NT2/D1 (cell line): ENCODE results near the gene MYZAP.

Experiments used
- DNase-seq: peaks from one replicate; pipeline ENCODE4 v3.0.0-alpha.2; 2011; ENCODE audit warnings: low read depth, low spot score
- H3K27me3 ChIP-seq: 2 replicates; pipeline ENCODE4 v1.6.0; 2011; ENCODE audit warnings: mild to moderate bottlenecking; ENCODE audit not compliant: insufficient read length, insufficient read depth
- H3K36me3 ChIP-seq: 2 replicates; pipeline ENCODE4 v1.6.1; 2011; ENCODE audit warnings: mild to moderate bottlenecking, low read length, mixed read lengths; ENCODE audit not compliant: insufficient read depth, insufficient read length
- H3K4me1 ChIP-seq: 2 replicates; pipeline ENCODE4 v1.5.1; 2011; ENCODE audit not compliant: insufficient read depth, insufficient read length
- H3K4me3 ChIP-seq: 2 replicates; pipeline ENCODE4 v1.5.1; 2011; ENCODE audit warnings: low read depth; ENCODE audit not compliant: insufficient read length
- H3K9ac ChIP-seq: 2 replicates; pipeline ENCODE4 v1.6.0; 2011; ENCODE audit warnings: low read depth; ENCODE audit not compliant: insufficient read length
- H3K9me3 ChIP-seq: 2 replicates; pipeline ENCODE4 v1.5.1; 2011; ENCODE audit warnings: mild to moderate bottlenecking, low read length; ENCODE audit not compliant: insufficient read depth
- SUZ12 ChIP-seq: IDR thresholded peaks from 2 replicates; pipeline ENCODE4 v1.6.1; 2011; ENCODE audit not compliant: insufficient read length, insufficient read depth; ENCODE audit errors: extremely low read depth
- YY1 ChIP-seq: IDR thresholded peaks from 2 replicates; pipeline ENCODE4 v1.6.1; 2011; ENCODE audit not compliant: insufficient read length, insufficient read depth
- ZNF274 ChIP-seq: IDR thresholded peaks from 2 replicates; pipeline ENCODE4 v1.6.1; 2011; ENCODE audit warnings: mild to moderate bottlenecking, low read depth, low read length

MYZAP gene

DNA sequence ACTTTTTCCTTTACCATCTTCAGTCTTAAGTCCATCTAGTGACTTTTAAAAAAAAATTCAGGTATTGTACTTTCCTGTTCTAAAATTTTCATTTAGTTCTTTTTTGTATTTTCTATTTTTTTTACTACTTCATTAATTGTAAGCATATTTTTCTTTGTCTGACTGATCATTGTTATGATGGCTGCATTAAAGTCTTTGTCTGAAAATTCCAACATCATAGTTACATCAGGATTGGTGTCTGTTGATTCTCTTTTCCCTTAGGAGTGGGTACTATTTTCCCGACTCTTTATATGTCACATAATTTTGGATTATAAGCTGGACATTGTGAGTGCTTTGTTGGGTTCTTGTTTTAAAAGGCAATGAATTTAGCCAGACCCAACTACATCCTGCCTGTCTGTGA lies 79.9 kb downstream of the MYZAP start:
- no peak for DNase-seq
- TF ChIP-seq YY1 (no peak), SUZ12 (no peak), ZNF274 (no peak)
- no peaks in the 10 kb centered on the region for H3K27me3 ChIP-seq
- no peak overlapping the region for H3K9ac ChIP-seq
- no peaks in the 10 kb centered on the region for H3K36me3 ChIP-seq
- no peak overlapping the region for H3K4me3 ChIP-seq
- no peaks in the 10 kb centered on the region for H3K4me1 ChIP-seq
- no peaks in the 10 kb centered on the region for H3K9me3 ChIP-seq

DNA sequence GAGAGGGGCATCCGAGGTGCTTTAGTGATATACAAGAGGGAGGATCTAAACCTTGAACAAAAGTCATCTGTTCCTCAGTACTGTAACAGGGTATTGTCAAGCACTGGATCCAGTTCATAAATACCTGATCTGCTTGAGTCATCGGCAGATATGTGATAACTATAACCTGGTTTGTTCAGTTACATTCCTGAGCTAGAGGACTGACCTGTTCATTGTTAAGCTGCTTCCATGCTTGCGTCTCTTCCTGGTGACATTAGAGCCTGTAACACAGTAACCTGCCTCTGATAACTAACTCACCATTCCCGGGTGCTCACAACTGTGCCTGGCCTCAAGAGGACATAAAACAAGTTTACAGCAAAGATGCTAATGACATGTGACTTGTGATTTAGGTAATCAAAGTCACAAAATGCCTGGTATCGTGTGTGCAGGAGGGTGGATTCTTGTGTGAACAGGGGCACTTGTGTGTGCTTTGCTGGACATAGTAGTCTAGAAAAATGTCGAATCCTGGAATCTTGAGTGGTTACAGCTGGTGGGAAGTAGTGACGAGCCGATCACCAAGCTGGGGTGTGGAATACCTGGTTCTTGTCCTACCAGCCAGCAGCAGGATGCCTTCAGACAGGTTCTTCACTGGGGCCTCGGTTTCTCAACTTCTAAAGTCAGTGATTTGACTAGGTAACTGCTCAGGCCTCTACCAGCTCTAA lies 83.9 kb downstream of the MYZAP start:
- no peak for DNase-seq
- no peak overlapping the region for H3K9ac ChIP-seq

DNA sequence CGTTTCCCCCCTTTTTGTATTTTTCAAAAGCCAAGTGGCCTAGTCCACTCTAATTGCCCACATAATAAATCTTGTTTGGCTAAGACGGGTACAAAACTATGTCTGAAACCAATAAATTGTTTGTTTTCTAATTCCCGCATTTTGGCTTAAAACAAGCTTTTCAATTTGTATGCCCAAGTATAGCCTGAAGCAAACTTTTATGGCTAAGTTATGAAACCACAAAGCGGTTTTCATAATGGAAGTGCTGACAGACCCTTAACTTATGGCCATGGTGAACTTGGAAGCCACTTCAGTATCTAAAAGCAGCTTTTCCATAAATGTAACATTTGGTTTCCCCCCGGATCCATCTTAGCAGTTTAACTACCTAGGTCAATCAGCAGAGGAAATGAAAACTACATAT lies 84.9 kb downstream of the MYZAP start:
- Histone ChIP-seq H3K9me3 (no peaks in the 10 kb centered on the region), H3K4me1 (no peaks in the 10 kb centered on the region), H3K9ac (no peak overlapping the region), H3K27me3 (no peaks in the 10 kb centered on the region), H3K4me3 (no peak overlapping the region), H3K36me3 (no peaks in the 10 kb centered on the region)
- DNase-seq: no peak
- TF ChIP-seq YY1 (no peak), SUZ12 (no peak), ZNF274 (no peak)

More for the DNA sequence above, 83.9 kb downstream of the MYZAP start:
- no peaks in the 10 kb centered on the region for H3K4me1 ChIP-seq
- H3K36me3 ChIP-seq: no peaks in the 10 kb centered on the region
- H3K9me3 ChIP-seq: no peaks in the 10 kb centered on the region
- no peaks in the 10 kb centered on the region for H3K27me3 ChIP-seq
- TF ChIP-seq ZNF274: no peak
- no peak for TF ChIP-seq YY1
- H3K4me3 ChIP-seq: no peak overlapping the region

DNA sequence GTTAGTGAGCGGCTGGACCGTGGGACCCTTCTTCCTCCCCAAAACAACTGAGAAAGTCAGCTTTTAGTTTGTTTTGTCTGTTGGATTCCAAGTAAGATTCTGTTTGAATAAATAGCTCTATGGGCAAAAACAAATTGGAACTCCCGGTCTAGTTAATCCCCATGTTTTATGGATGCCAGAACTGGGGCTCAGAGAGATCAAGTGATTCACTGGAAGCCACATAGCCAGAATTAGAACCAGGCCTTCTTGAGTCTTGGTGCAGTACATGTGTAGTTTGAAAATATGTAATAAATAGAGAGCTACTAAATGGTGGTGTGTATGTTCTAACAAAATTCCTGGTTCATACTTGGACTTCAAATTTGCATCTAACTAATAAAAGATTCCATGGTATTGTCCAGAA lies 85.5 kb downstream of the MYZAP start:
- no peak for TF ChIP-seq ZNF274
- no peak for TF ChIP-seq YY1
- no peak for TF ChIP-seq SUZ12

DNA sequence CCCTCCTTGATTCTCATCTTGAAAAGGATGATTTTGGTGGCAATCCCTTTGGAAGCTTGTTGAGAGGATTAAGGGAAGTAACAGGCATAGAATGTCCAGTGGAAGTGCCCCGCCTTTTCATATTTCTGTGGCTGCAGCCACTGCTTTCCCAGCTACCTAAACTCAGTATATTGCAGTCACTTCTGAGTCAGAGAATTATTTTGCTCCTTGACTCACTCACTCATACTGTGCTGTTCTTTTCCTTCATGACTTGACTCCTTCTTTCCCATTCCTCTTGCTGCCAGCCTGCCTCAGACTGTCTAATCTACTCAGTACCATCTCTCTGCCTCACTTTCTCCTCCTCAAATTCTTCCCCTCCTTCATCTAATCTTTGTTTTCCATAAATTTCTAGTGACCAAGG lies 88.3 kb downstream of the MYZAP start:
- TF ChIP-seq YY1: no peak
- TF ChIP-seq SUZ12: no peak
- no peak for TF ChIP-seq ZNF274
- no peak for DNase-seq
- Histone ChIP-seq H3K9me3 (no peaks in the 10 kb centered on the region), H3K36me3 (no peaks in the 10 kb centered on the region), H3K4me3 (no peak overlapping the region), H3K27me3 (no peaks in the 10 kb centered on the region), H3K4me1 (no peaks in the 10 kb centered on the region), H3K9ac (no peak overlapping the region)

More for the DNA sequence above, 85.5 kb downstream of the MYZAP start:
- no peak for DNase-seq
- no peaks in the 10 kb centered on the region for H3K36me3 ChIP-seq
- H3K27me3 ChIP-seq: no peaks in the 10 kb centered on the region
- H3K9ac ChIP-seq: no peak overlapping the region
- no peak overlapping the region for H3K4me3 ChIP-seq
- no peaks in the 10 kb centered on the region for H3K4me1 ChIP-seq
- H3K9me3 ChIP-seq: no peaks in the 10 kb centered on the region

DNA sequence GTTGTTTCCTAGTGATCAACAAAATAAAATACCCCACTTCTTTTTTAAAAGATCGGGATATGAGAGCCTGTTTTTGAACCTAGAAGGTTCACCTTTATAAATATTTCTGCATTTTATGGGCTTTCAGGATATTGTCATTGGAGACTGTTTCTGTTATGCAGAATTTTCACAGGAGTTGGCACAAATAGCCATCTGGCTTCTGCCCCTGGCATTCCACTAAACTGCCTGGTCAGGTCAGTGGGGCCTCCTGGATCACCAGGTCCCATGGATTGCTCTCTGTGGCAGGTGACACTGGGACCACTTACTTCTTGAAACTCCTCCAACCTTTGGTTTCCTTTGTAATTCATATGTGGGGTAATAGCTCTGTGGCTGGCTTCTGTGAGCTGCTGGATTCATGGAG lies 89.3 kb downstream of the MYZAP start:
- H3K9me3 ChIP-seq: no peaks in the 10 kb centered on the region
- no peaks in the 10 kb centered on the region for H3K27me3 ChIP-seq
- no peak overlapping the region for H3K9ac ChIP-seq
- no peaks in the 10 kb centered on the region for H3K4me1 ChIP-seq
- TF ChIP-seq YY1 (no peak), ZNF274 (no peak), SUZ12 (no peak)
- DNase-seq: no peak
- H3K36me3 ChIP-seq: no peaks in the 10 kb centered on the region
- no peak overlapping the region for H3K4me3 ChIP-seq

DNA sequence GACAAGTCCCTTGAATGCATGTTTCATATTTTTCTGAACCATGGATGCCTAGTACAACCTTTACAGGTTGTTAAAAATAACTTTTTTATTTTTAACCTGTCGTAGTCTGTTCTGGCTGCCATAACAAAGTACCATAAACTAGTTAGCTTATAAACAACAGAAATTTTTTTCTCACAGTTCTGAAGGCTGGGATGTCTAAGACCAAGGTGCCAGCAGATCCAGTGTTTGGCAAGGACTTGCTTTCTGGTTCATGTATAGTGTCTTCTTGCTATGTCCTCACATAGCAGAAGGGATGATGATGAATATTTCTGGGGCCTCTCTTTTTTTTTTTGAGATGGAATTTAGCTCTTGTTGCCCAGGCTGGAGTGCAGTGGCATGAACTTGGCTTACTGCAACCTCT lies 91.8 kb downstream of the MYZAP start:
- TF ChIP-seq SUZ12 (no peak), ZNF274 (no peak), YY1 (no peak)
- Histone ChIP-seq H3K9ac (no peak overlapping the region), H3K9me3 (no peaks in the 10 kb centered on the region), H3K36me3 (no peaks in the 10 kb centered on the region), H3K27me3 (no peaks in the 10 kb centered on the region), H3K4me3 (no peak overlapping the region), H3K4me1 (no peaks in the 10 kb centered on the region)
- no peak for DNase-seq

DNA sequence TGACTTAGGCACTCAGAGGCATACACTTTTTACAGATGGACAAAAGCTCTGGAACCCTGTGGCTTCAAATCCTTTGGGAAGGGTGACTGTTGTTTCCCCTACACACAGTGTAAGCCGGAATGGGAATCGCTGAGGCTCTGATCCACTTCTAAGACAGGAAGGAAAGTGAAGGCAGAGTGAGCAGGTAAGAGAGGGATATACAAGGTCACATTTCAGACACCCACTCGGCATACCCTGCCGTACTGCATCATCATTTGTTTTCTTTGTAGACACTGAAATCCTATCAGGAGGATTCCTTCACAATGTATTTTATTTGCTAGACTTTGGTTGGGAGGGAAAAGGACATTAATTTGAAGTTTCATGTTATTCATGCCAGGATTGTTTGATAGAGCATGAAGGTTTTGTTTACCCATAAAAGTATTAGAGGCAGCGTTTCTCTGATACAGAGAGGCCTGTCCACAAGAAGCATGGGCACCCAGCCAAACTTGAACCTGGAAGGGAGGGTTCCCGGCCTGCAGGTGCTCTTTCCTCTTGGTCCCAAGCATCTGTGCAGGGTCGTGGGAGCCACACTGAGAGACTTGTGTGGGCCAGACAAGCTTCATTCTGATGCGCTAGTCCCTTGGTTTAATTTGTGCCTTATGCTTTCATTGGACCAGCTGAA lies 92.9 kb downstream of the MYZAP start:
- TF ChIP-seq SUZ12 (no peak), ZNF274 (no peak), YY1 (no peak)
- no peak for DNase-seq
- Histone ChIP-seq H3K9me3 (no peaks in the 10 kb centered on the region), H3K4me1 (no peaks in the 10 kb centered on the region), H3K9ac (no peak overlapping the region), H3K27me3 (no peaks in the 10 kb centered on the region), H3K36me3 (no peaks in the 10 kb centered on the region), H3K4me3 (no peak overlapping the region)
